22Rv1 (cell line): Measurements from ENCODE around the gene CCR7.
"Not testable (repeated sequence)": the region's sequence is repeated elsewhere in the genome, so short reads cannot be mapped to it uniquely, and the experiment has no call there.

Experiments used
- CTCF ChIP-seq: fragments of 450-650 bp; IDR thresholded peaks from 2 replicates; pipeline ENCODE4 v1.5.1; 2017; ENCODE audit warnings: mild to moderate bottlenecking
- ZFX ChIP-seq: fragments of 450-650 bp; IDR thresholded peaks from 2 replicates; pipeline ENCODE4 v1.6.1; 2017; ENCODE audit warnings: antibody characterized with exemption, borderline replicate concordance

- not testable (repeated sequence) for TF ChIP-seq CTCF, ZFX
Observed at GRCh38 chr17:40546497-40546896, 18.8 kb downstream of the CCR7 start.
